ENCODE measurements around the gene ERLIN1. TPM values are rescaled to one million over a fixed set of nuclear protein-coding genes. Genes with fewer than 3 reads are reported as not detected.

ERLIN1 gene
- total RNA-seq, 1 experiment from 2014 or later: 79.8 TPM

- H3K9me3 ChIP-seq (ENCODE audit: control insufficient read depth, insufficient read depth, low read depth, low read length): no peaks in the 10 kb centered on the region
- intact Hi-C loops (cut with micrococcal nuclease; ENCODE audit: unreplicated experiment): no loop called here
- no peak for DNase-seq (ENCODE audit: low read depth, low spot score)
- no peak overlapping the region for H3K27ac ChIP-seq (ENCODE audit: low read length)
- H3K27me3 ChIP-seq (ENCODE audit: control insufficient read depth, insufficient read depth, low read length): no peaks in the 10 kb centered on the region
- peaks cover 60% of the 10 kb centered on the region for H3K36me3 ChIP-seq (ENCODE audit: control insufficient read depth, insufficient read depth, low read length)
- CTCF ChIA-PET: no interaction called here
- no TSS peak for BruUV-seq (replicated peaks)
- no peak for ATAC-seq
- POLR2A ChIA-PET: interaction anchor here (0.5 kb wide), 1 partner anchor 26 kb away, joined by 5 read pairs; no protein-coding TSS in a partner anchor
- TF ChIP-seq REST (IDR thresholded peaks at IDR 0.05; ENCODE audit: insufficient read depth in 1 of 2, low read depth in 2 of 2, low read length in 1 of 2): no peak
- TF ChIP-seq CTCF (IDR thresholded peaks at IDR 0.05): no peak
- TF ChIP-seq TCF7L2 (IDR thresholded peaks at IDR 0.05; ENCODE audit: low read depth, low read length): no peak
- TF ChIP-seq SIN3A (IDR thresholded peaks at IDR 0.05; ENCODE audit: borderline replicate concordance, insufficient read depth, low read depth, low read length): no peak
- TF ChIP-seq POLR2AphosphoS5 (IDR thresholded peaks at IDR 0.05; ENCODE audit: low read depth, low read length): no peak
- in situ Hi-C loops (cut with HindIII; ENCODE audit: low pct_unique_long_range_greater_than_20kb, low sequenced_read_pairs): no loop called here
- no peak overlapping the region for H3K4me3 ChIP-seq (ENCODE audit: low read depth in 2 of 2, low read length in 2 of 2)
- no peaks in the 10 kb centered on the region for H3K4me1 ChIP-seq (ENCODE audit: control insufficient read depth, insufficient read depth, low read length)
These were observed 29.9 kb downstream of the ERLIN1 start for GRCh38 chr10:100155936-100156335.

GRCh38 chr10:100154666-100155065 is 31.2 kb downstream of the ERLIN1 start:
- POLR2A ChIA-PET: interaction anchor here (0.7 kb wide), 2 partner anchors 41 to 352 kb away, joined by 3 to 5 read pairs; no protein-coding TSS in a partner anchor
- H3K4me3 ChIP-seq (ENCODE audit: low read depth in 2 of 2, low read length in 2 of 2): no peak overlapping the region
- H3K27me3 ChIP-seq (ENCODE audit: control insufficient read depth, insufficient read depth, low read length): no peaks in the 10 kb centered on the region
- intact Hi-C loops (cut with micrococcal nuclease; ENCODE audit: unreplicated experiment) (no loop called here), in situ Hi-C loops (cut with HindIII; ENCODE audit: low pct_unique_long_range_greater_than_20kb, low sequenced_read_pairs) (no loop called here)
- no peak overlapping the region for H3K27ac ChIP-seq (ENCODE audit: low read length)
- H3K36me3 ChIP-seq (ENCODE audit: control insufficient read depth, insufficient read depth, low read length): peaks cover 63% of the 10 kb centered on the region
- H3K4me1 ChIP-seq (ENCODE audit: control insufficient read depth, insufficient read depth, low read length): no peaks in the 10 kb centered on the region
- BruUV-seq (replicated peaks): no TSS peak
- no peak for DNase-seq (ENCODE audit: low read depth, low spot score)
- TF ChIP-seq POLR2AphosphoS5 (IDR thresholded peaks at IDR 0.05; ENCODE audit: low read depth, low read length) (no peak), REST (IDR thresholded peaks at IDR 0.05; ENCODE audit: insufficient read depth in 1 of 2, low read depth in 2 of 2, low read length in 1 of 2) (no peak), CTCF (IDR thresholded peaks at IDR 0.05) (no peak), SIN3A (IDR thresholded peaks at IDR 0.05; ENCODE audit: borderline replicate concordance, insufficient read depth, low read depth, low read length) (no peak), TCF7L2 (IDR thresholded peaks at IDR 0.05; ENCODE audit: low read depth, low read length) (no peak)
- ATAC-seq: no peak
- no peaks in the 10 kb centered on the region for H3K9me3 ChIP-seq (ENCODE audit: control insufficient read depth, insufficient read depth, low read depth, low read length)
- CTCF ChIA-PET: no interaction called here
